ENCODE data around the gene DPPA5. TPM values are rescaled to one million over a fixed set of nuclear protein-coding genes. Genes with fewer than 3 reads are reported as not detected.

DPPA5 gene
- total and polyA plus RNA-seq, 2 experiments from 2014 or later, result 3.0 to 12.9 TPM

- no peaks in the 10 kb centered on the region for H3K79me2 ChIP-seq (replicated peaks; ENCODE audit: insufficient read depth)
- H3K27ac ChIP-seq (ENCODE audit: low read depth), result no peak overlapping the region
- Mint-ChIP-seq H3K4me1 (peaks cover 10% of the 10 kb centered on the region; the same call in 2 of the 3 replicates), H3K27me3 (ENCODE audit: insufficient read depth, low read depth, poor library complexity) (peaks cover 2% of the 10 kb centered on the region), H3K9me3 (no peaks in the 10 kb centered on the region), H3K4me3 (peak overlapping the region; percentile 79), H3K27ac (no peak overlapping the region), H3K36me3 (ENCODE audit: low read depth) (no peaks in the 10 kb centered on the region)
- no peaks in the 10 kb centered on the region for H3K9me2 ChIP-seq (ENCODE audit: insufficient read depth)
- no peak for DNase-seq (ENCODE audit: low spot score)
- no peak overlapping the region for H2AFZ ChIP-seq
- TF ChIP-seq ZNF331 (CRISPR knock-in tag; IDR thresholded peaks at IDR 0.05; ENCODE audit: low read depth) (no peak), ETS1 (IDR thresholded peaks at IDR 0.05) (no peak), JUNB (IDR thresholded peaks at IDR 0.05; ENCODE audit: unreplicated experiment) (no peak), ZNF114 (CRISPR knock-in tag; IDR thresholded peaks at IDR 0.05) (no peak), EZH2 (IDR thresholded peaks at IDR 0.05; ENCODE audit: low read depth, unreplicated experiment) (no peak), STAT1 (IDR thresholded peaks at IDR 0.05; ENCODE audit: unreplicated experiment) (no peak), POLR2AphosphoS5 (IDR thresholded peaks at IDR 0.05; ENCODE audit: low read depth) (no peak), NANOG (IDR thresholded peaks at IDR 0.05; ENCODE audit: borderline replicate concordance) (no peak), EZH2phosphoT487 (IDR thresholded peaks at IDR 0.05; ENCODE audit: unreplicated experiment) (no peak), CTCF (conservative IDR thresholded peaks at IDR 0.05; ENCODE audit: low read depth in 2 of 2) (no peak), REST (IDR thresholded peaks at IDR 0.05; ENCODE audit: unreplicated experiment) (no peak), ZNF462 (CRISPR knock-in tag; IDR thresholded peaks at IDR 0.05) (no peak), CREB1 (CRISPR knock-in tag; IDR thresholded peaks at IDR 0.05; ENCODE audit: low read depth) (no peak)
- peaks cover 4% of the 10 kb centered on the region; the same call in 1 of the 2 replicates for H3K27me3 ChIP-seq (ENCODE audit: insufficient read depth)
- H4K20me1 ChIP-seq (replicated peaks; ENCODE audit: insufficient read depth), result no peaks in the 10 kb centered on the region
- ATAC-seq, result peak; percentile 15
- 0 out of 2 replicates have a peak, but pooled peaks cover 4% of the 10 kb centered on the region for H3F3A ChIP-seq (replicated peaks; ENCODE audit: low read depth)
- H3K4me1 ChIP-seq (ENCODE audit: insufficient read depth), result peaks cover 8% of the 10 kb centered on the region
- H3K4me3 ChIP-seq, result peak overlapping the region; percentile 53
- H3K4me2 ChIP-seq, result peak overlapping the region; percentile 79
- no peaks in the 10 kb centered on the region for H3K36me3 ChIP-seq (ENCODE audit: insufficient read depth)
These were observed 34.3 kb upstream of the DPPA5 start for GRCh38 chr6:73388433-73388799.
